Liver (tissue), 9 donors: ENCODE results near the gene NDUFB2. TPM values are rescaled to one million over a fixed set of nuclear protein-coding genes. Genes with fewer than 3 reads are reported as not detected.
A peak's percentile ranks its signal among the peaks of the same experiment; 100 is the strongest.

ENCODE experiments used
- DNase-seq: peaks from one replicate; pipeline ENCODE4 v3.0.0-alpha.2; 2017; ENCODE audit warnings: low spot score
- H3K27ac ChIP-seq, 2 donors: one replicate each; pipeline ENCODE4 v1.7.0; 2013; ENCODE audit warnings: inconsistent platforms in 2 of 2, low read length in 2 of 2, control low read depth in 1 of 2, low read depth in 1 of 2, mild to moderate bottlenecking in 1 of 2
- H3K27me3 ChIP-seq, 4 donors: one replicate each; pipeline versions ENCODE4 v1.6.1 to v1.7.0; 2013; ENCODE audit warnings: low read length in 3 of 4, inconsistent platforms in 1 of 4, mild to moderate bottlenecking in 1 of 4, moderate library complexity in 1 of 4; ENCODE audit not compliant: control insufficient read depth in 4 of 4, insufficient read depth in 4 of 4
- H3K36me3 ChIP-seq, 4 donors: one replicate each; pipeline versions ENCODE4 v1.6.1 to v1.7.0; 2013; ENCODE audit warnings: low read length in 3 of 4, mild to moderate bottlenecking in 3 of 4, low read depth in 1 of 4, moderate library complexity in 1 of 4; ENCODE audit not compliant: control insufficient read depth in 4 of 4, insufficient read depth in 3 of 4
- H3K4me1 ChIP-seq, 4 donors: one replicate each; pipeline versions ENCODE4 v1.6.1 to v1.7.0; 2013; ENCODE audit warnings: low read length in 3 of 4, mild to moderate bottlenecking in 3 of 4, moderate library complexity in 1 of 4; ENCODE audit not compliant: control insufficient read depth in 4 of 4, insufficient read depth in 4 of 4
- H3K4me3 ChIP-seq, 3 donors: one replicate each; pipeline versions ENCODE4 v1.6.1 to v1.7.0; 2013; ENCODE audit warnings: low read length in 3 of 3, control low read depth in 1 of 3, low read depth in 1 of 3, mild to moderate bottlenecking in 1 of 3
- H3K9ac ChIP-seq, 2 donors: one replicate each; pipeline ENCODE4 v1.7.0; 2013; ENCODE audit warnings: low read length in 2 of 2, mild to moderate bottlenecking in 2 of 2, moderate library complexity in 2 of 2, control low read depth in 1 of 2, low read depth in 1 of 2
- H3K9me3 ChIP-seq, 4 donors: one replicate each; pipeline versions ENCODE4 v1.6.1 to v1.7.0; 2013; ENCODE audit warnings: low read length in 3 of 4; ENCODE audit not compliant: control insufficient read depth in 4 of 4
- ATF3 ChIP-seq: IDR thresholded peaks from 2 replicates; pipeline ENCODE4 v1.6.1; 2016; ENCODE audit warnings: antibody characterized with exemption
- CTCF ChIP-seq: fragments of 150-350 bp; IDR thresholded peaks from 2 replicates; pipeline ENCODE4 v1.5.1; 2017; ENCODE audit warnings: improper control_type of control experiment, low read depth, low read length; ENCODE audit not compliant: missing input control
- EGR1 ChIP-seq, 2 donors: IDR thresholded peaks; 2 replicates each; pipeline ENCODE4 v1.6.1; 2016 to 2018; ENCODE audit warnings: antibody characterized with exemption in 2 of 2, low read depth in 2 of 2
- FOXA1 ChIP-seq: IDR thresholded peaks from 2 replicates; pipeline ENCODE4 v1.6.1; 2016; ENCODE audit warnings: antibody characterized with exemption
- FOXA2 ChIP-seq: IDR thresholded peaks from 2 replicates; pipeline ENCODE4 v1.6.1; 2016; ENCODE audit warnings: antibody characterized with exemption
- GABPA ChIP-seq, 2 donors: IDR thresholded peaks in 1 of 2; conservative IDR thresholded peaks in 1 of 2; 2 replicates each; pipeline ENCODE4 v1.6.1; 2016; ENCODE audit warnings: antibody characterized with exemption in 2 of 2, mild to moderate bottlenecking in 1 of 2, moderate library complexity in 1 of 2
- HNF4A ChIP-seq, 2 donors: conservative IDR thresholded peaks; 2 replicates each; pipeline ENCODE4 v1.6.1; 2016; ENCODE audit warnings: antibody characterized with exemption in 2 of 2, mild to moderate bottlenecking in 2 of 2
- HNF4G ChIP-seq: IDR thresholded peaks from 2 replicates; pipeline ENCODE4 v1.6.1; 2016; ENCODE audit warnings: antibody characterized with exemption
- JUND ChIP-seq, 2 donors: IDR thresholded peaks; 2 replicates each; pipeline ENCODE4 v1.6.1; 2016; ENCODE audit warnings: antibody characterized with exemption in 2 of 2
- NR2F2 ChIP-seq: IDR thresholded peaks from 2 replicates; pipeline ENCODE4 v1.6.1; 2016; ENCODE audit warnings: antibody characterized with exemption
- RAD21 ChIP-seq, 2 donors: IDR thresholded peaks; 2 replicates each; pipeline ENCODE4 v1.6.1; 2016; ENCODE audit warnings: antibody characterized with exemption in 2 of 2, mild to moderate bottlenecking in 2 of 2
- REST ChIP-seq: IDR thresholded peaks from 2 replicates; pipeline ENCODE4 v1.6.1; 2016; ENCODE audit warnings: antibody characterized with exemption, mild to moderate bottlenecking
- RXRA ChIP-seq, 2 donors: IDR thresholded peaks; 2 replicates each; pipeline ENCODE4 v1.6.1; 2017 to 2018; ENCODE audit warnings: antibody characterized with exemption in 2 of 2, mild to moderate bottlenecking in 1 of 2
- SP1 ChIP-seq: IDR thresholded peaks from 2 replicates; pipeline ENCODE4 v1.6.1; 2018; ENCODE audit warnings: antibody characterized with exemption, mild to moderate bottlenecking
- TAF1 ChIP-seq: conservative IDR thresholded peaks from 2 replicates; pipeline ENCODE4 v1.6.1; 2016; ENCODE audit warnings: antibody characterized with exemption, mild to moderate bottlenecking
- ZBTB33 ChIP-seq: IDR thresholded peaks from 2 replicates; pipeline ENCODE4 v1.6.1; 2016; ENCODE audit warnings: antibody characterized with exemption
- WGBS: extraction: QIAGEN DNeasy Blood & Tissue Kit; methylation state at CpG from one replicate; pipeline ENCODE4 v1.1.7; 2013; 5-methylcytosine and 5-hydroxymethylcytosine counted together
- polyA plus RNA-seq, 2 donors: library from polyadenylated mRNA; stranded (reverse) in 1 of 2; unstranded in 1 of 2; fragments of 200-250 nt in 1 of 2; fragments of >200 nt in 1 of 2; fragmentation: Nextera tagmentation in 1 of 2; extraction: Ambion mirVana in 1 of 2; gene quantifications; one replicate each; pipeline versions ENCODE4 v1.2.1 to v1.2.3, GENCODE V29; 2013 to 2015
- total RNA-seq, 2 donors: library from RNA; depleted of rRNA; stranded (reverse); fragments of >200 nt; gene quantifications; one replicate each; pipeline ENCODE4 v1.2.3, GENCODE V29; 2014
- TF ChIP-seq, protein P1 (sequence below): IDR thresholded peaks from 2 replicates; pipeline ENCODE4 v1.6.1; 2016; ENCODE audit warnings: antibody characterized with exemption
- donor health status: healthy.
- donor health status: healthy.
- donor health status: healthy.
- donor health status: healthy.
- donor health status: healthy.

The NDUFB2 gene
- total and polyA plus RNA-seq, 4 donors: 60.4 to 435 (median 150) TPM

- no peak for DNase-seq
- H3K36me3 ChIP-seq: peaks cover 0 to 3% (median 0%) of the 10 kb centered on the region in 4 donors
- H3K4me3 ChIP-seq: no peak overlapping the region
- 92% methylated on average over 6 of the region's 6 CpGs for WGBS
- H3K4me1 ChIP-seq: peaks cover 7 to 23% (median 13%) of the 10 kb centered on the region in 4 donors
- H3K27me3 ChIP-seq: no peaks in the 10 kb centered on the region
- H3K9ac ChIP-seq: no peak overlapping the region
- no peaks in the 10 kb centered on the region for H3K9me3 ChIP-seq
- no peak for TF ChIP-seq ATF3
- no peak overlapping the region for H3K27ac ChIP-seq
These were observed 1.9 kb upstream of the NDUFB2 start for GRCh38 chr7:140694592-140694991.

- no peak overlapping the region for H3K9ac ChIP-seq
- peaks cover 0 to 3% (median 0%) of the 10 kb centered on the region in 4 donors for H3K36me3 ChIP-seq
- TF ChIP-seq GABPA (IDR thresholded peaks at IDR 0.05 in 1 of 2, conservative IDR thresholded peaks at IDR 0.05 in 1 of 2) (no peak), ATF3 (no peak), HNF4G (no peak), JUND (IDR thresholded peaks at IDR 0.05) (no peak), FOXA2 (no peak), TAF1 (no peak), RAD21 (IDR thresholded peaks at IDR 0.05) (no peak), SP1 (no peak), RXRA (IDR thresholded peaks at IDR 0.05) (no peak)
- TF ChIP-seq, protein P1, sequence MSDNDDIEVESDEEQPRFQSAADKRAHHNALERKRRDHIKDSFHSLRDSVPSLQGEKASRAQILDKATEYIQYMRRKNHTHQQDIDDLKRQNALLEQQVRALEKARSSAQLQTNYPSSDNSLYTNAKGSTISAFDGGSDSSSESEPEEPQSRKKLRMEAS: no peak
- H3K27me3 ChIP-seq: no peaks in the 10 kb centered on the region
- no peak overlapping the region for H3K4me3 ChIP-seq
- peaks cover 7 to 23% (median 13%) of the 10 kb centered on the region in 4 donors for H3K4me1 ChIP-seq
- no peaks in the 10 kb centered on the region for H3K9me3 ChIP-seq
- DNase-seq: no peak
- no peak overlapping the region for H3K27ac ChIP-seq
- 97% methylated on average over 11 of the region's 11 CpGs for WGBS
These were observed 1.1 kb upstream of the NDUFB2 start for GRCh38 chr7:140695381-140695780.

GRCh38 chr7:140696024-140696679, 356 bp upstream of the NDUFB2 start:
- Histone ChIP-seq H3K9me3 (no peaks in the 10 kb centered on the region), H3K27ac (peak overlapping the region; percentile 80 to 87), H3K4me3 (peak overlapping the region; percentile 57 to 89 (median 87)), H3K36me3 (peaks cover 0 to 1% (median 0%) of the 10 kb centered on the region in 4 donors), H3K9ac (peak overlapping the region in 1 of 2 donors; percentile 42), H3K4me1 (peaks cover 7 to 23% (median 13%) of the 10 kb centered on the region in 4 donors), H3K27me3 (no peaks in the 10 kb centered on the region)
- DNase-seq: no peak
- WGBS: 27% methylated on average over 23 of the region's 23 CpGs
- TF ChIP-seq NR2F2 (no peak), EGR1 (IDR thresholded peaks at IDR 0.05; ENCODE audit: low read depth in 2 of 2) (no peak), SP1 (peak; percentile 73), CTCF (no peak), TAF1 (peak; percentile 52), GABPA (IDR thresholded peaks at IDR 0.05 in 1 of 2, conservative IDR thresholded peaks at IDR 0.05 in 1 of 2) (no peak), ATF3 (no peak), FOXA1 (no peak), FOXA2 (no peak), RXRA (IDR thresholded peaks at IDR 0.05) (peak in 1 of 2 donors; percentile 14), JUND (IDR thresholded peaks at IDR 0.05) (no peak), RAD21 (IDR thresholded peaks at IDR 0.05) (no peak), REST (peak; percentile 43), HNF4A (conservative IDR thresholded peaks at IDR 0.05) (no peak), ZBTB33 (no peak), HNF4G (no peak)
- TF ChIP-seq, protein P1: no peak
